VCaP (cell line): ENCODE measurements around the gene RMND5B.
A peak's percentile ranks its signal among the peaks of the same experiment; 100 is the strongest.
"Not testable (repeated sequence)": the region's sequence is repeated elsewhere in the genome, so short reads cannot be mapped to it uniquely, and the experiment has no call there.

Experiments used
- H3K27ac ChIP-seq: fragments of 450-650 bp; 2 replicates; pipeline ENCODE4 v1.5.1; 2017
- CTCF ChIP-seq: fragments of 450-650 bp; conservative IDR thresholded peaks from 2 replicates; pipeline ENCODE4 v1.5.1; 2017; ENCODE audit warnings: mild to moderate bottlenecking, moderate library complexity

The RMND5B gene

GRCh38 chr5:178193251-178193809, 62.5 kb downstream of the RMND5B start:
- TF ChIP-seq CTCF: no peak
- H3K27ac ChIP-seq: no peak overlapping the region

- no peak overlapping the region for H3K27ac ChIP-seq
- no peak for TF ChIP-seq CTCF
These were observed 63.2 kb downstream of the RMND5B start for GRCh38 chr5:178194026-178194425.

- no peak overlapping the region for H3K27ac ChIP-seq
- TF ChIP-seq CTCF: no peak
These were observed 65.5 kb downstream of the RMND5B start for GRCh38 chr5:178196281-178196812.

GRCh38 chr5:178196986-178197385, 66.2 kb downstream of the RMND5B start:
- H3K27ac ChIP-seq: no peak overlapping the region
- TF ChIP-seq CTCF: peak; percentile 74

- H3K27ac ChIP-seq: not testable (repeated sequence)
These were observed 67.3 kb downstream of the RMND5B start for GRCh38 chr5:178198151-178198550.

GRCh38 chr5:178198706-178199105, 67.9 kb downstream of the RMND5B start:
- no peak for TF ChIP-seq CTCF
- H3K27ac ChIP-seq: no peak overlapping the region

GRCh38 chr5:178199581-178200434, 69.0 kb downstream of the RMND5B start:
- TF ChIP-seq CTCF: no peak
- H3K27ac ChIP-seq: no peak overlapping the region
